HCT116 (cell line): Measurements from ENCODE around the gene TMEM135. TPM values are rescaled to one million over a fixed set of nuclear protein-coding genes. Genes with fewer than 3 reads are reported as not detected.
"Not testable (repeated sequence)": the region's sequence is repeated elsewhere in the genome, so short reads cannot be mapped to it uniquely, and the experiment has no call there.

Experiments used
- ATAC-seq: fragments of 200-7000 bp; cut with Tn5 transposase; 2 replicates; pipeline ENCODE4 v1.9.1; 2020; ENCODE audit warnings: mild to moderate bottlenecking, moderate library complexity
- BruUV-seq: library from RNA; stranded (reverse); fragments of 400-500 nt; replicated peaks from 2 replicates; lab custom pipeline; 2021; lab: Mats Ljungman, UMichigan
- CTCF ChIA-PET: fragments of 300-600 bp; sonication (Branson Sonifier 250); formaldehyde crosslinking; loops from one replicate; lab custom pipeline; 2021; ENCODE audit warnings: antibody characterized with exemption; lab: Charles Lee
- POLR2A ChIA-PET: fragments of 300-600, 350-600 bp; sonication (Branson Sonifier 250); formaldehyde crosslinking; loops from one replicate; lab custom pipeline; 2021; ENCODE audit warnings: antibody characterized with exemption; lab: Charles Lee
- RAD21 ChIA-PET, 2 experiments: fragments of 300-600 bp; sonication (Branson Sonifier 250); formaldehyde crosslinking; loops; one replicate each; lab custom pipeline; 2023; ENCODE audit warnings: low total read pairs in 2 of 2; ENCODE audit not compliant: uncharacterized antibody in 2 of 2, unreplicated experiment in 2 of 2, low non-redundant PET in 1 of 2; lab: Charles Lee
- DNase-seq: peaks from one replicate; pipeline ENCODE4 v3.0.0-alpha.2; 2010; ENCODE audit warnings: low read depth, low spot score
- H2AFZ ChIP-seq: fragments of 200-600 bp; shearing (Covaris generic), sonication (generic); 2 replicates; pipeline ENCODE4 v1.6.1; 2017; ENCODE audit warnings: low read depth, mixed run types, mixed read lengths, antibody characterized with exemption, low read length; ENCODE audit not compliant: poor library complexity, severe bottlenecking
- H3K27ac ChIP-seq: 2 replicates; pipeline ENCODE4 v1.5.1; 2012; ENCODE audit warnings: low read depth, low read length
- H3K27me3 ChIP-seq: fragments of 200-600 bp; sonication (generic); 2 replicates; pipeline ENCODE4 v1.6.1; 2016; ENCODE audit warnings: mixed run types, low read length, mixed read lengths; ENCODE audit not compliant: insufficient read depth
- H3K36me3 ChIP-seq, 2 experiments: fragments of 200-500 bp in 1 of 2; fragments of 200-600 bp in 1 of 2; sonication (Bioruptor generic) in 1 of 2; sonication (generic) in 1 of 2; 2 replicates each; pipeline versions ENCODE4 v1.5.1 to v1.6.1; 2014 to 2016; ENCODE audit warnings: low read length in 2 of 2, inconsistent platforms in 1 of 2, mixed read lengths in 1 of 2, mixed run types in 1 of 2; ENCODE audit not compliant: insufficient read depth in 2 of 2, control insufficient read depth in 1 of 2
- H3K4me1 ChIP-seq, 2 experiments: fragments of 200-600 bp in 1 of 2; sonication (generic) in 1 of 2; 2 replicates each; pipeline versions ENCODE4 v1.5.1 to v1.6.1; 2012 to 2017; ENCODE audit warnings: low read length in 2 of 2, inconsistent platforms in 1 of 2, mild to moderate bottlenecking in 1 of 2, mixed read lengths in 1 of 2, mixed run types in 1 of 2, moderate library complexity in 1 of 2; ENCODE audit not compliant: insufficient read depth in 2 of 2, control insufficient read depth in 1 of 2
- H3K4me2 ChIP-seq: fragments of 200-600 bp; sonication (generic); 2 replicates; pipeline ENCODE4 v1.6.1; 2017; ENCODE audit warnings: mixed run types, low read length, mixed read lengths
- H3K4me3 ChIP-seq, 2 experiments: fragments of 200-600 bp in 1 of 2; sonication (generic) in 1 of 2; replicated peaks in 1 of 2; 2 replicates each; pipeline ENCODE4 v1.5.1; 2011 to 2016; ENCODE audit warnings: low read length in 2 of 2, control low read depth in 1 of 2, low read depth in 1 of 2, mild to moderate bottlenecking in 1 of 2, mixed read lengths in 1 of 2, mixed run types in 1 of 2
- H3K79me2 ChIP-seq: fragments of 200-600 bp; sonication (generic); 2 replicates; pipeline ENCODE4 v1.6.1; 2017; ENCODE audit warnings: mild to moderate bottlenecking, mixed run types, low read length, moderate library complexity, mixed read lengths; ENCODE audit not compliant: insufficient read depth
- H3K9ac ChIP-seq: fragments of 200-600 bp; sonication (generic); 2 replicates; pipeline ENCODE4 v1.6.1; 2016; ENCODE audit warnings: low read length, mixed read lengths
- H3K9me2 ChIP-seq: fragments of 200-600 bp; sonication (generic), shearing (Covaris generic); 2 replicates; pipeline ENCODE4 v1.6.1; 2017; ENCODE audit warnings: mixed run types, mild to moderate bottlenecking, moderate library complexity; ENCODE audit not compliant: insufficient read depth
- H3K9me3 ChIP-seq, 2 experiments: fragments of 200-500 bp in 1 of 2; fragments of 200-600 bp in 1 of 2; sonication (Bioruptor generic) in 1 of 2; sonication (generic) in 1 of 2; 2 replicates each; pipeline ENCODE4 v1.6.1; 2014 to 2017; ENCODE audit warnings: low read length in 2 of 2, mixed read lengths in 2 of 2, inconsistent platforms in 1 of 2, low read depth in 1 of 2, mild to moderate bottlenecking in 1 of 2, mixed run types in 1 of 2, moderate library complexity in 1 of 2; ENCODE audit not compliant: control insufficient read depth in 1 of 2, insufficient read depth in 1 of 2
- H4K20me1 ChIP-seq: fragments of 200-600 bp; sonication (generic), shearing (Covaris generic); 2 replicates; pipeline ENCODE4 v1.6.1; 2017; ENCODE audit warnings: mixed run types, mild to moderate bottlenecking, moderate library complexity; ENCODE audit not compliant: insufficient read depth
- CBX3 ChIP-seq: IDR thresholded peaks from 2 replicates; pipeline ENCODE4 v1.6.1; 2012; ENCODE audit warnings: low read depth
- CEBPB ChIP-seq: IDR thresholded peaks from 2 replicates; pipeline ENCODE4 v1.6.1; 2012; ENCODE audit warnings: low read depth
- EZH2phosphoT487 ChIP-seq: fragments of 200-600 bp; IDR thresholded peaks from 2 replicates; pipeline ENCODE4 v1.6.1; 2018; ENCODE audit warnings: antibody characterized with exemption, borderline replicate concordance
- FOSL1 ChIP-seq: IDR thresholded peaks from 2 replicates; pipeline ENCODE4 v1.6.1; 2012; ENCODE audit warnings: low read depth
- JUND ChIP-seq: IDR thresholded peaks from 2 replicates; pipeline ENCODE4 v1.6.1; 2012
- POLR2A ChIP-seq: IDR thresholded peaks from 2 replicates; pipeline ENCODE4 v1.7.0; 2011; ENCODE audit warnings: borderline replicate concordance; ENCODE audit not compliant: insufficient read depth, insufficient read length; ENCODE audit errors: extremely low read depth
- POLR2AphosphoS5 ChIP-seq: IDR thresholded peaks from 2 replicates; pipeline ENCODE4 v1.6.1; 2011; ENCODE audit warnings: mild to moderate bottlenecking, low read depth, low read length, moderate library complexity
- RAD21 ChIP-seq: IDR thresholded peaks from 2 replicates; pipeline ENCODE4 v1.6.1; 2012; ENCODE audit warnings: low read depth, mild to moderate bottlenecking
- SIN3A ChIP-seq: IDR thresholded peaks from 2 replicates; pipeline ENCODE4 v1.6.1; 2012; ENCODE audit warnings: low read depth
- SRF ChIP-seq: IDR thresholded peaks from 2 replicates; pipeline ENCODE4 v1.6.1; 2012; ENCODE audit warnings: low read depth
- ZBTB33 ChIP-seq: IDR thresholded peaks from 2 replicates; pipeline ENCODE4 v1.6.1; 2011; ENCODE audit warnings: mild to moderate bottlenecking, low read length, moderate library complexity; ENCODE audit not compliant: insufficient replicate concordance; ENCODE audit errors: extremely low read depth
- ZNF274 ChIP-seq: fragments of 200-500 bp; sonication (Bioruptor generic); IDR thresholded peaks from 2 replicates; pipeline ENCODE4 v1.6.1; 2014; ENCODE audit warnings: mild to moderate bottlenecking, low read depth, low read length, inconsistent platforms
- intact Hi-C: fragments of 100-400 bp; cut with micrococcal nuclease; formaldehyde crosslinking; loops from 2 replicates; pipeline ENCODE4 v1.10.0; 2022
- total RNA-seq: library from RNA; stranded (reverse); gene quantifications from one replicate; pipeline ENCODE4 v1.2.1, GENCODE V29; 2021; ENCODE audit not compliant: unreplicated experiment
- TF ChIP-seq, protein P1 (sequence below): IDR thresholded peaks from 2 replicates; pipeline ENCODE4 v1.6.1; 2012; ENCODE audit warnings: low read depth

The TMEM135 gene
- total RNA-seq, 1 experiment from 2014 or later, result 50.6 TPM

DNA sequence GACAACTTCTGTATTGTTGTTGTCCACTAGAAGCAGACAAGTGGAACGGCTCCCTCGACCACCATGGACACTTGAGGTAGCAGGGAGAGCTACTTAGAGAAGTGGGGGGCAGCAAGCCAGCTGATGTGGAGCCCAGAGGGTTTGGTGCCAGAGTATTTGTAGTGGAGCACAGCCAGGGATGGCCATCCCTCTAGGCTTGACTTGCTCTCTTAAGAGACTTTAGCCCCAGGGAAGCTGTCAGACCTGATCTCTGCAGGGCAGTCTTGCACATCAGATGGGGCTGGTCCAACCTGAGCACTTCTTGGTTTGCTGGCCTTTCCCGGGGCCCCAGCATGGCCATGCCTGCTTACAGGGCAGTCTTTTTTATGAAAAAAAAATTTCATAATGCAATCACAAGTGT, 15.0 kb upstream of the TMEM135 start:
- H3K9me3 ChIP-seq, result no peaks in the 10 kb centered on the region
- H3K4me2 ChIP-seq, result no peak overlapping the region
- POLR2A ChIA-PET, result no interaction called here

DNA sequence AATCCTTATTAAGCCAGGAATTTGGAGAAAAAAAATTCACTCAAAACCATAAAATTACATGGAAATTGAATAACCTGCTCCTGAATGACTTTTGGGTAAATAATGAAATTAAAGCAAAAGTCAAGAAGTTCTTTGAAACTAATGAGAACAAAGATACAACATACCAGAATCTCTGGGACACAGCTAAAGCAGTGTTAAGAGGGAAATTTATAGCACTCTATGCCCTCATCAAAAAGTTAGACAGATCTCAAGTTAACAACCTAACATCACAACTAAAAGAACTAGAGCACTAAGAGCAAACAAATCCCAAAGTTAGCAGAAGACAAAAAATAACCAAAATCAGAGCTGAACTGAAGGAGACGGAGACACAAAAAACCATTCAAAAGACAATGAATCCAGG, 11.3 kb upstream of the TMEM135 start:
- BruUV-seq, POLR2A ChIA-PET, H3K9me3 ChIP-seq, H4K20me1 ChIP-seq, H3K4me2 ChIP-seq, H3K9ac ChIP-seq, H3K9me2 ChIP-seq, H3K4me3 ChIP-seq, H2AFZ ChIP-seq, H3K79me2 ChIP-seq, CTCF ChIA-PET, H3K36me3 ChIP-seq, H3K4me1 ChIP-seq, H3K27me3 ChIP-seq, DNase-seq, RAD21 ChIA-PET, intact Hi-C loops, ATAC-seq, H3K27ac ChIP-seq: not testable (repeated sequence)

More for the DNA sequence above, 15.0 kb upstream of the TMEM135 start:
- Histone ChIP-seq H3K4me1 (no peaks in the 10 kb centered on the region), H3K4me3 (no peak overlapping the region), H4K20me1 (no peaks in the 10 kb centered on the region), H3K79me2 (no peaks in the 10 kb centered on the region), H3K9ac (no peak overlapping the region), H3K27ac (no peak overlapping the region), H3K9me2 (no peaks in the 10 kb centered on the region), H3K27me3 (no peaks in the 10 kb centered on the region), H3K36me3 (no peaks in the 10 kb centered on the region), H2AFZ (no peak overlapping the region)
- ATAC-seq, result no peak
- intact Hi-C loops, result no loop called here
- no peak for TF ChIP-seq EZH2phosphoT487
- no peak for TF ChIP-seq POLR2A
- no peak for TF ChIP-seq FOSL1
- TF ChIP-seq ZNF274, result no peak
- no peak for TF ChIP-seq CBX3
- TF ChIP-seq SRF, result no peak
- no peak for TF ChIP-seq ZBTB33
- TF ChIP-seq SIN3A, result no peak
- no peak for TF ChIP-seq JUND
- TF ChIP-seq, protein P1, sequence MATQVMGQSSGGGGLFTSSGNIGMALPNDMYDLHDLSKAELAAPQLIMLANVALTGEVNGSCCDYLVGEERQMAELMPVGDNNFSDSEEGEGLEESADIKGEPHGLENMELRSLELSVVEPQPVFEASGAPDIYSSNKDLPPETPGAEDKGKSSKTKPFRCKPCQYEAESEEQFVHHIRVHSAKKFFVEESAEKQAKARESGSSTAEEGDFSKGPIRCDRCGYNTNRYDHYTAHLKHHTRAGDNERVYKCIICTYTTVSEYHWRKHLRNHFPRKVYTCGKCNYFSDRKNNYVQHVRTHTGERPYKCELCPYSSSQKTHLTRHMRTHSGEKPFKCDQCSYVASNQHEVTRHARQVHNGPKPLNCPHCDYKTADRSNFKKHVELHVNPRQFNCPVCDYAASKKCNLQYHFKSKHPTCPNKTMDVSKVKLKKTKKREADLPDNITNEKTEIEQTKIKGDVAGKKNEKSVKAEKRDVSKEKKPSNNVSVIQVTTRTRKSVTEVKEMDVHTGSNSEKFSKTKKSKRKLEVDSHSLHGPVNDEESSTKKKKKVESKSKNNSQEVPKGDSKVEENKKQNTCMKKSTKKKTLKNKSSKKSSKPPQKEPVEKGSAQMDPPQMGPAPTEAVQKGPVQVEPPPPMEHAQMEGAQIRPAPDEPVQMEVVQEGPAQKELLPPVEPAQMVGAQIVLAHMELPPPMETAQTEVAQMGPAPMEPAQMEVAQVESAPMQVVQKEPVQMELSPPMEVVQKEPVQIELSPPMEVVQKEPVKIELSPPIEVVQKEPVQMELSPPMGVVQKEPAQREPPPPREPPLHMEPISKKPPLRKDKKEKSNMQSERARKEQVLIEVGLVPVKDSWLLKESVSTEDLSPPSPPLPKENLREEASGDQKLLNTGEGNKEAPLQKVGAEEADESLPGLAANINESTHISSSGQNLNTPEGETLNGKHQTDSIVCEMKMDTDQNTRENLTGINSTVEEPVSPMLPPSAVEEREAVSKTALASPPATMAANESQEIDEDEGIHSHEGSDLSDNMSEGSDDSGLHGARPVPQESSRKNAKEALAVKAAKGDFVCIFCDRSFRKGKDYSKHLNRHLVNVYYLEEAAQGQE, result no peak
- TF ChIP-seq POLR2AphosphoS5, result no peak
- TF ChIP-seq RAD21, result no peak
- TF ChIP-seq CEBPB, result no peak
- ChIA-PET CTCF (no interaction called here), RAD21 (no interaction called here)
- DNase-seq, result no peak
- no TSS peak for BruUV-seq
